Measurements from ENCODE around the gene VAMP5.

Gene VAMP5

DNA sequence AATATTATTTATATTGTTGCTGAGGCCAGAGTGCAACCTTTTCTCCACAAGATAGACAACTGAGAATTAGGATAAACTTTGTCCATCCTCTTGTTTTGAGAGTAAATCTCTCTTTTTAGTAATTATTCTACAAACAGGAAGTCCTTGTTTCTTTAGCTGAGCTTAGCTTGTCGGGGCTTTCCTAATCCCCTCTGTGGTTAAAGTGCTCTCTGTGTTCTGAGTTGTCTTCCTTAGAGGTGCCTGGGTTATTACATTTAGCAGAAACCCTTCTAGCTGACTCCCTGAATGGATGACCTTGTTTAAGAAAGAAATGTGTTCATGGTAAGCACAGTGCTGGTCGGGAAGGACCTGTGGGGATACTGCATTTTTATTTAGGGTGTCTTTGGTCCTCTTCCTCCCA is 44.4 kb downstream of the VAMP5 start:
- H3K4me3 ChIP-seq (ENCODE audit: low read depth, low read length): no peak overlapping the region

GRCh38 chr2:85631316-85631715 is 47.1 kb downstream of the VAMP5 start:
- H3K4me3 ChIP-seq (ENCODE audit: low read depth, low read length): no peak overlapping the region

- H3K4me3 ChIP-seq (ENCODE audit: low read depth, low read length): no peak overlapping the region
Observed at GRCh38 chr2:85635011-85635410, 50.8 kb downstream of the VAMP5 start.

DNA sequence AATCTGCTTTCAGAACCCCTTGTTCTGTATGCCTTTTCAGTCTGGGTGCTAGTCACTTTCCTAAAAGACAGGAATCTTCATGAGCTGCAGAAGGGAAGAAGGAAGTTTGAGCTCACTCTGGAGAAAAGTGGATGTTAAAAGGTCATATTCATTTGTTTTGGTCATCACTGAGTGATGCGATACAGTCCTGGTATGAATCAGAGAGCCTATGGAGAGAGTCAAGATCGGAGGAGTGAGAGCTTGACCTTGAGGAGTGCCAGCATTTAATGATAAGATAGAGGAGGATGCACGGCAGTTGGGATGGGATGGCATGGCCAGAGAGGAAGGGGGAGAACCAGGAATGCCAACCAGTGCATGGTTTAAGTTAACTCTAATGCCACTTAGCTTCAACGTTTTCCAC is 51.4 kb downstream of the VAMP5 start:
- H3K4me3 ChIP-seq (ENCODE audit: low read depth, low read length): no peak overlapping the region

DNA sequence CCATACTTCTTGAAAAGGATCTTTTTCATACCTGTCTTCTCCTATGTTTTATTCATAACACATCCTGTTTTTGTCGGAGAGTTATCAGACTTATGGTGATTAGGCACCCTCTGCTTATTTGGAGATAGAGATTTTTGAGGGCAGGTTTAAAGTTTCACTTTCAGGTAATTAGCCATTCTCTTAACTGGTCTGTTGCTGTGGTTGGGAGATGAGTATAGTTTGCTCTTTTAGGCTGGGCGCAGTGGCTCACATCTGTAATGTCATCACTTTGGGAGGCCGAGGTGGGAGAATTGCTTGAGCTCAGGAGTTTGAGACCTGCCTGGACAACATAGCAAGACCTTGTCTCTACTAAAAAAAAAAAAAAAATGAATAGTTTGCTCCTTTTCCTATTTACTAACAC is 58.5 kb downstream of the VAMP5 start:
- no peak overlapping the region for H3K4me3 ChIP-seq (ENCODE audit: low read depth, low read length)
